ENCODE results near the gene TNIK. TPM values are rescaled to one million over a fixed set of nuclear protein-coding genes. Genes with fewer than 3 reads are reported as not detected.

The TNIK gene
- total RNA-seq, 1 donor from 2014 or later, result 1.5 TPM

DNA sequence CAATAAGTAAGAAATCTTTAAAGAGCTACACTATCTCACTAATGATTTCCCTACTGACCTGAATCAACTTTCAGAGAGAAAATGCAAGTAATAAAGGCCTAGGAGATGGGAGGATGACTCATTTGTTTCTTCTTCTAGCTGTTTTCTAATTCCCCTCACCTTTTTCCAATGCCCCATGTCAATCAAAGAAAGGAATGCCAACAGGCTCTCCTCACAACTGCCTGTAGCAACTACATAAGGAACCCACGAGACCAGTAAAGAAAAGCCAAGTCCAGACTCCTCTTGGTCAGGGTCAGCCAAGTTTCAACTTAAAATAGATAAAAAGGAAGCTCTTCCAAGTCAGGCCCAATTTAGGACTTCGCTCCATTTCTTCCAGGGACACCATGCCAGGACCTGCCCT, 201.9 kb downstream of the TNIK start:
- Mint-ChIP-seq H3K36me3 (ENCODE audit: unreplicated experiment) (no peaks in the 10 kb centered on the region), H3K27me3 (ENCODE audit: unreplicated experiment) (no peaks in the 10 kb centered on the region), H3K4me1 (ENCODE audit: low read depth, unreplicated experiment) (no peaks in the 10 kb centered on the region), H3K27ac (ENCODE audit: unreplicated experiment) (no peak overlapping the region), H3K4me3 (ENCODE audit: unreplicated experiment) (no peak overlapping the region), H3K9me3 (ENCODE audit: unreplicated experiment) (no peaks in the 10 kb centered on the region)
- TF ChIP-seq, protein P1, sequence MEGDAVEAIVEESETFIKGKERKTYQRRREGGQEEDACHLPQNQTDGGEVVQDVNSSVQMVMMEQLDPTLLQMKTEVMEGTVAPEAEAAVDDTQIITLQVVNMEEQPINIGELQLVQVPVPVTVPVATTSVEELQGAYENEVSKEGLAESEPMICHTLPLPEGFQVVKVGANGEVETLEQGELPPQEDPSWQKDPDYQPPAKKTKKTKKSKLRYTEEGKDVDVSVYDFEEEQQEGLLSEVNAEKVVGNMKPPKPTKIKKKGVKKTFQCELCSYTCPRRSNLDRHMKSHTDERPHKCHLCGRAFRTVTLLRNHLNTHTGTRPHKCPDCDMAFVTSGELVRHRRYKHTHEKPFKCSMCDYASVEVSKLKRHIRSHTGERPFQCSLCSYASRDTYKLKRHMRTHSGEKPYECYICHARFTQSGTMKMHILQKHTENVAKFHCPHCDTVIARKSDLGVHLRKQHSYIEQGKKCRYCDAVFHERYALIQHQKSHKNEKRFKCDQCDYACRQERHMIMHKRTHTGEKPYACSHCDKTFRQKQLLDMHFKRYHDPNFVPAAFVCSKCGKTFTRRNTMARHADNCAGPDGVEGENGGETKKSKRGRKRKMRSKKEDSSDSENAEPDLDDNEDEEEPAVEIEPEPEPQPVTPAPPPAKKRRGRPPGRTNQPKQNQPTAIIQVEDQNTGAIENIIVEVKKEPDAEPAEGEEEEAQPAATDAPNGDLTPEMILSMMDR (IDR thresholded peaks at IDR 0.05; ENCODE audit: partially characterized antibody, unreplicated experiment), result no peak
- DNase-seq, result no peak

DNA sequence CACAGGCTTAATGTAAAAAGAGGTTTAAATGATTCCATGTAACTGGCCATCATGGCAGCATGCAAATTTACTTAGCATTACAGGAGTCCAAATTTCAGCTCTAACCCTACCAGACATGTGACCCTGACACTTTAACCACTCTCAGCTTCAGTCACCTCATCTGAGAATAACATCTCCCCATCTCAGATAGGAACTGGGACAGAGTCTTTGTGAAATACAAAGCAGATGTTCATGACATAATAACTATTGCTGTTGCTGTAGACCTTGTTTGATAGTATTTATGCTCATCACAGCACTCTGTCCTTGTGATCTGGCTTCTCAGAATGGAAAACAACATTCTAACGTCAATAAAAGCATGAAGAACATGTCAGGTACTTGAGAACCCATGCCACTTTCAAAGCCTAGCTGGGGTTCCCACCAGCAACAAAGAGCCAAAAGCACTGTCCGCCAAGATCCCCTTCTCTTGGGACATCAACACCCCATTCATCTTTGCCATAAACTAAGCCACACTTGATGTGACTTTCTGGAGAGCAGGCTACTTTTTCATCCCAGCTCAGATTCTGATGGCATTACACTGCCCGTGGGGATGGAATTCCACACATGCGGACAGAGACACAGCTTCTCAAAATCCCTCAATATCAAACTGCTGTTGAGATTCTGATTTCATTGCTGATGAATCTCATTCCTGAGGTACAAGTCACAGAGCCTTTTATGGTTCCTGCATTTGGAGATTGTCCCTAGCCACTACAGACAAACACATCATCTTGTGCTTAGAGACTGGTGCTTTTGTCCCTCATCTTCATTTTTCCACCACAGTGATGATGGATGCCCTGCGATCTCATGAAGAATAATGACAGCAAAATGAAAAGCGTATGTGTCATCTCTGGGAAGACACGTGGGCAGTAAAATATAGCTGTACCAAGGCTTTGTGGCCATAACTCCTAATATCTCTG, 202.7 kb downstream of the TNIK start:
- Mint-ChIP-seq H3K27ac (ENCODE audit: unreplicated experiment) (no peak overlapping the region), H3K36me3 (ENCODE audit: unreplicated experiment) (no peaks in the 10 kb centered on the region), H3K27me3 (ENCODE audit: unreplicated experiment) (no peaks in the 10 kb centered on the region), H3K4me3 (ENCODE audit: unreplicated experiment) (no peak overlapping the region), H3K4me1 (ENCODE audit: low read depth, unreplicated experiment) (no peaks in the 10 kb centered on the region), H3K9me3 (ENCODE audit: unreplicated experiment) (no peaks in the 10 kb centered on the region)
- TF ChIP-seq, protein P1 (IDR thresholded peaks at IDR 0.05; ENCODE audit: partially characterized antibody, unreplicated experiment), result no peak
- no peak for DNase-seq

DNA sequence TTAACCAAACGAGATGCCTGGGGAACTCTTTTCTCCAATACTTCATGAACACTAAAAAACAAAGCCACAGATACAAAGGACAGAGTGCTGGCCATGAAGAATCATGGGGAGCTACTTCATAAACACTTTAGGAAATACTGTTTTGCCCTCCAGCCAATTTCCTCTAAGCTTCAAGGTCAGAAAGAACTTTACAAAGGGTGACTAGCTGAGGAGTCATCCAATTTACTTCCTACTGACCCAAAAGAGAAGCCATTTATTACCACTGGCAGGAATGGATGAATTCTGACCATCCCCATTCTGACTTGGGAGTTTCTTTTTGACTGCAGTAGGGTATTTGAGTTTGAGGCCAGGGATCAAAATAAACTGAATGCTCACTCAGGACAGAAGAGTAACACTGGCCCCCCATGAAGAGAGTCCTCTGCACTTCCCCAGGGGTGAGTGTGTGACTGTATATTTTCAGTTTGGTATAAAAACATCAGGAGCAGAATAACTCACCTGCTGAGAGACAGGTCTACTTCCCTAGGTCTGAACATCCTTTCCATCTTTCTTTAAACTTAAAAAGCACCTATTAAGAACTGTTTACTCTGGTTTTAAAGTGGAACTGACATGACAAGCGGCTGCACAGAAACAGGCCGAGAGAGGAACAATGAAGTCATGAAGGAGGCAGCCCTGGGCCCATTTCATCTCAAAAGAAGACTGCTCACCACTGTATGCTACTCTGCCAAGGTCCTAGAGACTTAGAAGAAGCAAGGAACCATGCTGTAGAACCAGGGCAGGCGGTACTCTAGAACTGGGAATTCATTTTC, 203.6 kb downstream of the TNIK start:
- Mint-ChIP-seq H3K9me3 (ENCODE audit: unreplicated experiment) (no peaks in the 10 kb centered on the region), H3K4me3 (ENCODE audit: unreplicated experiment) (no peak overlapping the region), H3K36me3 (ENCODE audit: unreplicated experiment) (no peaks in the 10 kb centered on the region), H3K27ac (ENCODE audit: unreplicated experiment) (no peak overlapping the region), H3K4me1 (ENCODE audit: low read depth, unreplicated experiment) (no peaks in the 10 kb centered on the region), H3K27me3 (ENCODE audit: unreplicated experiment) (no peaks in the 10 kb centered on the region)
- TF ChIP-seq, protein P1 (IDR thresholded peaks at IDR 0.05; ENCODE audit: partially characterized antibody, unreplicated experiment), result no peak
- no peak for DNase-seq

DNA sequence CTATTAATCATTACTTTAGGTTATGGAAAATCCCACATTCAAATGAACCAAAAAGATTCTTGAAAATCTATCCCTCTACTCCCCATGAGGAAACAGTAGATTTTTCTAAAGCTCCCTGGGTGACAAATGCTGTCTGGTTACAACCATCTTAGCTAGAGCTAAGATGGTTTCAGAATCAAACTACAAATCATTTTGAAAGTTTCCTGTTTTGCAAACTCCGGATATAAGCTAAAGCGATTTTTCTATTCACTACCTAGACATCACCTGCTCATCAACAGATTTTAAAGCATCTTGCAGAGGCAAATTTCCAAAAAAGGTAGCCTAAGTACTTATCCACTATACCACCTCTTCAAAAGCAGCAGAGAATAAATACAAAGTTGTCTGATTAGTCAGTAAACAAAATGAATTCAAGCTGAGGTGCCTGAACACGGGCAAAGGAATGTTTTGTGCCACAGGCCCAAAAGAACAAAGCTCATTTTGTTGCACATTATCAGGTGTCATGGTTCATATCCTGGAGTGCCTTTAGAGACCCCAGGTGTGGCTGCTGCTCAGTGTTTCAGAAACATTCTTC, 204.9 kb downstream of the TNIK start:
- no peak for DNase-seq
- TF ChIP-seq, protein P1 (IDR thresholded peaks at IDR 0.05; ENCODE audit: partially characterized antibody, unreplicated experiment), result no peak
- H3K27me3 Mint-ChIP-seq (ENCODE audit: unreplicated experiment), result no peaks in the 10 kb centered on the region

More for the DNA sequence above, 204.9 kb downstream of the TNIK start:
- Mint-ChIP-seq H3K27ac (ENCODE audit: unreplicated experiment) (no peak overlapping the region), H3K4me3 (ENCODE audit: unreplicated experiment) (no peak overlapping the region), H3K36me3 (ENCODE audit: unreplicated experiment) (no peaks in the 10 kb centered on the region), H3K9me3 (ENCODE audit: unreplicated experiment) (no peaks in the 10 kb centered on the region), H3K4me1 (ENCODE audit: low read depth, unreplicated experiment) (no peaks in the 10 kb centered on the region)

Data from glutamatergic neuron (in vitro differentiated cells).